ENCODE measurements around the gene HTR4.
"Not testable (repeated sequence)": the region's sequence is repeated elsewhere in the genome, so short reads cannot be mapped to it uniquely, and the experiment has no call there.

The HTR4 gene

DNA sequence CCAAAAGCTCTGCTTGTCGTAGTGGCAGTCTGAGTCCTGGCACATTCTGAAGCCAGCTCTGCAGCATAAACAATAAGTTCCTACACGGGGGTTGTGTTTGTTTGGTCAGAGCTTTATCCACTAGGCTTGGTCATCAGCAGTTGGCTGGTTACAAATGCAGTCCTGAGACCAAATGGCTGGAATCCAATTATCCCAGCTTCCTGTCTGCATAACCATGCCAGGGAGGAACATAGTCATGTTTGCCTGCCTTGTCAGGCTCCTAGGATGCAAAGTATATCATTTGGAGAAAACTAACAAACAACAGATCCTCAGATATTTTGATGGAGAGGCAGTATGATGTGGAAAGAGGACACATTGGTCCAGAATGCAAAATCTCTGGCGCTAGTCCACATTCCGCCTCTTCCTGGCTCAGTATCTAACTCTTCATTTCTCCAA lies 184.8 kb downstream of the HTR4 start:
- no peak for DNase-seq

DNA sequence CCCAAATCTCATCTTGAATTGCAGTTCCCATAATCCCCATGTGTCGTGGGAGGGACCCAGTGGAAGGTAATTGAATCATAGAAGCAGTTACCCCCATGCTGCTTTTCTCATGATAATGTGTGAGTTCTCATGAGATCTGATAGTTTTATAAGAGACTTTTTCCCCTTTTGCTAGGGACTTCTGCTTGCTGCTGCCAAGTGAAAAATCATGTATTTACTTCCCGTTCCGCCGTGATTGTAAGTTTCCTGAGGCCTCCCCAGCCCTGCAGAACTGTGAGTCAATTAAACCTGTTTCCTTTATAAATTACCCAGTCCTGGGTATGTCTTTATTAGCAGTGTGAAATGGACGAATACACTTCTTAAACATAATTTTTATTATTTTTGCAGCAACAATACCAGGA lies 185.6 kb downstream of the HTR4 start:
- DNase-seq = not testable (repeated sequence)

DNA sequence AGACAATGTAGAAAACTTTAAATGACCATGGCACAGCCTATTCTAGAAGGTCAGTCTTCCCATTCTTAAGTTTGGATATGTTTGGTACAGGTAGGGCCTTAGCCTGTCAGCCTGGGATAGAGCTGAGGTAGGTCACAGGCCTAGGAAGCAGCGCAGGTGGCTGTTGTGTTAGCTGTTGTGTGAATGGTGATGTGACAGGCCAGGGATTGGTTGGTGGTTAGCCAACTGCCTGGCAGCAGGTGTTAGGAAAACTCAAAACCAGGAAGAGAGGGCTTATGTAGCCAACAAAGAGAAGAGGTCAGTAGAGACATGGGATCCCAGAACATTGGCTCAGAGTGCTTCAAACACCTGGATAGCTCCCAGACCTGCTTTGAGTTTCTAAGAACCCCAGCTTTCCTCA lies 186.4 kb downstream of the HTR4 start:
- no peak for DNase-seq

DNA sequence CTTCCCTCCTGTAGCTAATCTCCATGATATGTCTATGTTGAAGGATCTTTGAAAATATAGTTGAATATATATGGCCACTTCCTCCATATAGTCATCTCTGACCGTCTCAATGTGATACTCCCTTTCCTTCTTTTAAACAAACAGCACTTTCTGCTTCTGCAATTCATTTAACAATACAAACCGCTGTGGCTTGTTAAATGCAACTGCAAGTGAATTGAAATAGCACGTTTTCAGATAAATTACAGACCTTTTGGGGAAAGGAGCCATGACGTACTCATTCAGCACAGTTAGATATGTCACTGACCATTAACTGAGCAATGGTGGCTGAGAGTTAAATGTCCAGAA lies 188.1 kb downstream of the HTR4 start:
- no peak for DNase-seq

DNA sequence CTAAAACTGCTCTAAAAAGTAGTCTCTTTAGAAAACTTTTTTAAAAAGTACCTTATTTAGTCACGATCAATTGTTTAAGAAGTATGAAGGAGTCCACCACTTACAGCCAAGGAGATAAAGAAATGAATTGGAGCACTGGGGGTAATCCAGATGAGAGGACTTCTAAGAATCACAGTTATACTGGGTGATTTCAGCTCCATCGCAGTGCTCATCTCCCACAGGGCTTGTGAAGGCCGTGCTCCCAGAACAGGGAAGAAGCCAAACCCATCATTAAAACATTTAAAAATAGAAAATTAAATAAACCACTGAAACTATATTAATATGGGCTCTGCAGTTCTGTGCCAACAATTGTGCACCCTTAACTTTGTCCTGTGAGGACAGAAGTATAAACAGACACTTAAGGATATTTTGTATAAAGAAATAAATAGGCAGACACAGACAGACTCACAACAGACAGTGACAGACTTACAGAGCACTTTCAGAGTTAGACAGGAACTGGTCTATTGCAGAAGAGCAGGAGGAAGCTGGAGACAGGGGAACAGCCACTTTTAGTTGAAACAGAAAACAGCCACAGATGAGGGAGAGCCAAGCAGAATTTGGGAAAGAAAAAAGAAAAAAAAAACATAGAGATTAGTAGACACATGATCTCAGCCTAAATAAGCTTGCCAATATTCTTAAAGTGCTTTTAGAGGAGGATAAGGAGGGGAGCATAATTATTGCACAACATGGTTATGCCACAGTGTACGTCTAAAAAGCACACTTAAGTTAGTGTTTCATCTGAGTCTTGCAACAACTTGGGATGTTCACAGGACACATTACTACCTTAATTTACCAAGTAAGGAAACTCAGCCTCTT lies 188.7 kb downstream of the HTR4 start:
- DNase-seq = no peak

- no peak for DNase-seq
Observed at GRCh38 chr5:148459669-148460068, 194.7 kb downstream of the HTR4 start.

- DNase-seq = no peak
Observed at GRCh38 chr5:148458036-148458888, 196.1 kb downstream of the HTR4 start.

- DNase-seq = no peak
Observed at GRCh38 chr5:148457183-148457620, 197.1 kb downstream of the HTR4 start.

DNA sequence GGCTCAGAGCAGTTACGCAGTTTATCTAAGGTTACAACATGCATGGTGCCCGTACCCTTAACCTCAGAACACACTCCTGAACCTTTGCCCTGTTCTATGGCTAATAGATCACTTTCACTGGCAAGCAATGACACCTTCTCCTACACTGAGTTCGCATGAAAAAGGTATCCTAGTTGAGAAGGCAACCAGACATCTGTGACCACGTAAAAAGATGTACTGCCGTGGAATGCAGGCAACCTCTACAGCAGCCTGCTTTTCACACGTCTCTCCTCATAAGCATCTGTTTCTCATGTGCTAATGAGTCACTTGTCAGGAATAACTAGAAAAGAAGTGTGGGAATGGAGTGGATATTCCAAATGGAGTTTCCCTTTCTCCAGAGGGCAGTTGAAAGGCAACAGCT lies 199.1 kb downstream of the HTR4 start:
- no peak for DNase-seq

DNA sequence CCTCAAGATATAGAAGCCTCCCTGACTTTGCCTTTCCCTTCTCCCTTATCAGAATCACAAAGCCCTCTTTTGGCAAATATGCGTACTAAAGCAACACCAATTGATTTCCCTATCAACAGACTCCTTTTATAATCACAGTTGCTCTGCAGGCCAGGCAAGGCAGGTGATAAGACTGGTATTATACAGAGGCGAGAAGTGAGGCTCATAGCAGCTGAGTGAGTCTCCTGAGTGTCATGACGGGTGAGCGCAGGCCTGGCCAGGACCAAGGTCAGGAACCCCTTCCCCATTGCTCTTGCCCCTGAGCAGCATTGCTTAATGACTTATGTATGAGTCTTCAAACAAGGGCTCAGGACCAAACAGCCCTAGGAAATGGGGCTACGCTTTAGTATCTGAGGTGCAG lies 199.8 kb downstream of the HTR4 start:
- no peak for DNase-seq

DNA sequence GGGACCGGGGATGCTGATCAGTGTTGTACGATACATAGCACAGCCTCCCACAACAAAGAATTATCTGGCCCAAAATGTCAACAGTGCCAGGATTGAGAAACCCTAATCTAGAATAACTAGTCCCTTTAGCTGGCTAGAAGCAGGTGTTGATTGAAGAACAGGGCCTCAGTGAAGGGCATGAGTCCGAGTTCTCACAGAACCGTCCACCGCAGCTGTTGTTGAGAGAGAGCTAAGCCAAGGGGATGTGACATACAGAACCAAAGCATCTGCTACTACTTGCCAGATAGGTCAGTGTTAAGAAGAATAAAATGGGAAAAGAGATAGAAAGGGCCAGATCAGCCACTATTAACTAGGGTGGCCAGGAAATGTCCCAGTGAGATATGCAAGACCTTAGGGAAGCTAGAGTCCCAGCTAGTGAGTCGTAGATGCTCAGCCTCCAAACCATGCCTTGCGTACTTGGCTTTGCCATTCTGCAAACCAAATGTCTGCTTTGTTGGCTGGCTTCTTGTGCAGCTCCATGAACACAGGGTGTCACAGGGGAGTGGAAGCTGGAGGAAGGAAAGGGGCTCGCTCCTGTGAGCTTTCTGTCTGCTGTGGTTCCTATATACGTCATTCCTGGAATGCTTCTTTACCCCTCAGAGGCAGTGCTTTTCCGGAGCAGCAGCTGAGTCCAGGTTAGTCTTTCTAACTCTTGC lies 201.7 kb downstream of the HTR4 start:
- DNase-seq = no peak

DNA sequence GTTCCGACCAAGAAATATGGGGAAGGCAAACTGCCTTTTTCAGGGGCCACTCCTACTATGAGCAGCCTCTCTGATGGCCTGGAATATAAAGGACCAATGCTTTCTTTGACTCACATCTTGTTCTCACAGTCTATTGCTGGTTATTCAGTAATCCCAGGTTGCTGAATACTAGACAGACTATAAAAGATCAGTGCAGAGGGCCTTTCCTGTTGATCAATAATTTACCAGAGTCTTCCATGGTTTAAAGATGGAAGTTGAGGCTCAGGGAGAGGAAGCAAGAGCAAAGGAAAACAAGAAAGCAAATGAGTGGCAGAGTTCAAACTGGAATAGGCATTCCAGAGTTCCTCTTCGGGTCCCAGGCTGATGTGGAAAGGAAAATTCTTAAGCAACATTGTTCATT lies 207.7 kb downstream of the HTR4 start:
- no peak for DNase-seq

DNA sequence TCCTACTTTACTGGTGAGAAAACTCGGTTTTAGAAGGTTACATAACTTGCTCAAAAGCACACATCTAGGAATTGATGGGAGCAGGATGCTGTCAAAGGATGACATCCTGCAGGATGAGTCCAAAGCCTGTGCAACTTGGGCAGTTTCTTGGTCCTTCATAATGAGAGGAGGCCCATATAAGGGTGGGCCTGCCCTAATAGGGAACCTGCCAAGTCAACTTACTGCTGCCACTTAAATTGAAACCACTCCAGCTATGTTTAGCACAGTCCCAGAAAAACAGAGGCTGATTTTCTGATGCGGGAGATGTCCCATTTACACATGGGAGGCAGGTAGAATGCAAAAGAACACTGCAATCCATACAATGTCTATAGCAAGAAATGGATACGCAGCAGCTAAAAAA lies 208.7 kb downstream of the HTR4 start:
- no peak for DNase-seq

- DNase-seq = no peak
Observed at GRCh38 chr5:148443998-148444397, 210.3 kb downstream of the HTR4 start.

- no peak for DNase-seq
Observed at GRCh38 chr5:148443241-148443640, 211.1 kb downstream of the HTR4 start.

DNA sequence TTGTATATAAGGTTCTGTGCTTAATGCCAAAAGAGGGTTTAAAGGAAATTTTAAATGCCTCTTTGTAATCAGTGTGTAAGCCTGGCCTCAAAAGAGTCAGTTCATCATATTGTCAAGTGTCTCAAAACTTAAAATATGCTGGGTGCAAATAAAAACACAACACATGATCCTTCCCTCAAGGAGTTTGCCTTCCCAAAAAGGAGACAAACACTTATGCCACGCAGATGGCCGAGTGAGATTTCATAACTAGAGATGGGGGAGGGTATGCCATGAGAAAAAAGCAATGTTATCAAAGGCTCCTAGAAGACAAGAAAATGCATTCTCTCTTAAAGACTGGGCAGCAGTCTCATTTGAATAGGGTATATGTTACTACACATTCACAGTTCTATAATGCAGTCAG lies 215.4 kb downstream of the HTR4 start:
- DNase-seq = no peak

- no peak for DNase-seq
Observed at GRCh38 chr5:148437249-148437648, 217.1 kb downstream of the HTR4 start.

DNA sequence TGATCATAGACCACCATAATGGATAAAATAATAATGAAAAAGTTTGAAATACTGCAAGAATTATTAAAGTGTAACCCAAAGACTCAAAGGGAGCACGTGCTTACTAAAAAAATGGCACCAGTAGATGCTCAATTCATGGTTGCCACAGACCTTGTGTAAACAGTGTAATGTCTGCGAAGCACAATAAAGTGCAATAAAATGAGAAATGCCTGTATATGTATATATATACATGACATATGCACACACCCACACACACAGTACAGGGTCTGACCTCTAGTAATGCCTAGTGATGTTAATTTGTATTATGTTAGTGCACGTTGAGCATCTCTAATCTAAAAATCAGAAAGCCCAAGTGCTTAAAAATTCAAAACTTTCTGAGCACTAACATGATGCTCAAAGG lies 218.3 kb downstream of the HTR4 start:
- DNase-seq = no peak

DNA sequence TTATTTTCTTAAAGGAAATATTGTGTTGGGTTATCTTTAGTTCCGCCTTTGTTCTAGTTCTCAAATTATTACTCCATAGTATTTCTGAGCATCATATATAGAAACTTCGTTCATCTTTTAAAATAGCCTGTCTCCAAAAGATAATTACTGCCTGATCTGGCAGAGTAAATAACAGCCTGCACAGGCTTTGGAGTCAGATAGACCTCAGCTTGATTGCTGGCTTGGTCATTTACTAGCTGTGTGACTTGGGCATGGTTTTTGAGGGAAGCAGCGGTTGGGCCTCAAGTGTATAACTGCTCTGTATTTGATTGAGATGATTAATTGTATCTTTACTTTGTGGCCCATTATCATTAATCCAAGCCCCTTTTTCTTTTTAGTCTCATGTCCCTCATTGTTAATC lies 220.5 kb downstream of the HTR4 start:
- DNase-seq = no peak

Data from activated naive CD4-positive, alpha-beta T cell (primary cell).